HG02798 (cell line): ENCODE results near the gene ZNF185.

Experiments used
- ATAC-seq: cut with Tn5 transposase; IDR thresholded peaks from one replicate; pipeline ENCODE4 v1.9.1; 2021; ENCODE audit warnings: mild to moderate bottlenecking; ENCODE audit not compliant: unreplicated experiment, poor library complexity

ZNF185 gene

GRCh38 chrX:152913910-152914309 lies 16.0 kb downstream of the ZNF185 start:
- no peak for ATAC-seq

- peak; percentile 90 for ATAC-seq
These were observed 17.8 kb downstream of the ZNF185 start for GRCh38 chrX:152915541-152916241.

GRCh38 chrX:152917656-152918579 lies 20.1 kb downstream of the ZNF185 start:
- no peak for ATAC-seq

GRCh38 chrX:152918707-152919106 lies 20.8 kb downstream of the ZNF185 start:
- no peak for ATAC-seq

- ATAC-seq, result no peak
These were observed 25.7 kb downstream of the ZNF185 start for GRCh38 chrX:152923599-152923998.

GRCh38 chrX:152925835-152926234 lies 28.0 kb downstream of the ZNF185 start:
- no peak for ATAC-seq

GRCh38 chrX:152926279-152926678 lies 28.4 kb downstream of the ZNF185 start:
- ATAC-seq, result peak; percentile 76

- no peak for ATAC-seq
These were observed 29.1 kb downstream of the ZNF185 start for GRCh38 chrX:152926923-152927322.

- ATAC-seq, result no peak
These were observed 30.2 kb downstream of the ZNF185 start for GRCh38 chrX:152927858-152928760.

- ATAC-seq, result no peak
These were observed 31.0 kb downstream of the ZNF185 start for GRCh38 chrX:152928761-152929400.

GRCh38 chrX:152929898-152930297 lies 32.0 kb downstream of the ZNF185 start:
- ATAC-seq, result no peak

- ATAC-seq, result no peak
These were observed 32.6 kb downstream of the ZNF185 start for GRCh38 chrX:152930516-152930915.

- no peak for ATAC-seq
These were observed 34.3 kb downstream of the ZNF185 start for GRCh38 chrX:152932144-152932543.

- no peak for ATAC-seq
These were observed 34.8 kb downstream of the ZNF185 start for GRCh38 chrX:152932598-152933175.

GRCh38 chrX:152936306-152936705 lies 38.4 kb downstream of the ZNF185 start:
- ATAC-seq, result no peak

GRCh38 chrX:152937236-152937635 lies 39.4 kb downstream of the ZNF185 start:
- ATAC-seq, result no peak

- peak; percentile 96 for ATAC-seq
These were observed 43.6 kb downstream of the ZNF185 start for GRCh38 chrX:152941328-152942076.

GRCh38 chrX:152942077-152942442 lies 44.2 kb downstream of the ZNF185 start:
- ATAC-seq, result no peak

- ATAC-seq, result no peak
These were observed 46.0 kb downstream of the ZNF185 start for GRCh38 chrX:152943826-152944225.
